SH-SY5Y (cell line): ENCODE data around the gene TBC1D16.

Source experiments
- GATA2 ChIP-seq: IDR thresholded peaks from 2 replicates; pipeline ENCODE4 v1.6.1; 2011; ENCODE audit warnings: mild to moderate bottlenecking, low read depth, low read length
- GATA3 ChIP-seq: IDR thresholded peaks from 2 replicates; pipeline ENCODE4 v1.6.1; 2011; ENCODE audit warnings: low read depth, mild to moderate bottlenecking, low read length, moderate library complexity

DNA sequence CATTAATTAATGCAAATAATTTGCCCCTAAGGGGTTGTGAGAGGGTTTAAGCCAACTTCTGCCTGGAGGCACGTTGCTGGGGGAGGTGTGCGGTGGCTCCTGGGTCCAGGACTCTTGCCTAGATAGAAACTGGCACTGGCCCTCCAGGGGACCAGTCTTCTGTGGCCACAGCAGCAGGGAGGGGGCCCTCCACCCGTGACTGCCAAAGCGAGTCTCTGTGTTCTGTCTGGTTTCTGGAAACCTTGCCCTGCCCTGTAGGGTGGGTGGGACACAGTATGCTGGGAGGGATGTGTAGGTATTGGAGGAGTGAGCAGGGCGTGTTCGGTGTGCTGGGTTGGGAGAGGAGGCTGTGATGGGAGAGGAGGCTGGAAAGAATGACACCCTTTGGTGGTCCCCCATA lies 78.8 kb downstream of the TBC1D16 start:
- no peak for TF ChIP-seq GATA3
- no peak for TF ChIP-seq GATA2
